Measurements from ENCODE around the gene CNOT11. TPM values are rescaled to one million over a fixed set of nuclear protein-coding genes. Genes with fewer than 3 reads are reported as not detected.
"Not testable (repeated sequence)": the region's sequence is repeated elsewhere in the genome, so short reads cannot be mapped to it uniquely, and the experiment has no call there.

CNOT11 gene
- polyA plus RNA-seq, 1 donor (not counting 4 experiments of a cell fraction or from before 2014, with no cell fraction given), result 83.1 TPM

DNA sequence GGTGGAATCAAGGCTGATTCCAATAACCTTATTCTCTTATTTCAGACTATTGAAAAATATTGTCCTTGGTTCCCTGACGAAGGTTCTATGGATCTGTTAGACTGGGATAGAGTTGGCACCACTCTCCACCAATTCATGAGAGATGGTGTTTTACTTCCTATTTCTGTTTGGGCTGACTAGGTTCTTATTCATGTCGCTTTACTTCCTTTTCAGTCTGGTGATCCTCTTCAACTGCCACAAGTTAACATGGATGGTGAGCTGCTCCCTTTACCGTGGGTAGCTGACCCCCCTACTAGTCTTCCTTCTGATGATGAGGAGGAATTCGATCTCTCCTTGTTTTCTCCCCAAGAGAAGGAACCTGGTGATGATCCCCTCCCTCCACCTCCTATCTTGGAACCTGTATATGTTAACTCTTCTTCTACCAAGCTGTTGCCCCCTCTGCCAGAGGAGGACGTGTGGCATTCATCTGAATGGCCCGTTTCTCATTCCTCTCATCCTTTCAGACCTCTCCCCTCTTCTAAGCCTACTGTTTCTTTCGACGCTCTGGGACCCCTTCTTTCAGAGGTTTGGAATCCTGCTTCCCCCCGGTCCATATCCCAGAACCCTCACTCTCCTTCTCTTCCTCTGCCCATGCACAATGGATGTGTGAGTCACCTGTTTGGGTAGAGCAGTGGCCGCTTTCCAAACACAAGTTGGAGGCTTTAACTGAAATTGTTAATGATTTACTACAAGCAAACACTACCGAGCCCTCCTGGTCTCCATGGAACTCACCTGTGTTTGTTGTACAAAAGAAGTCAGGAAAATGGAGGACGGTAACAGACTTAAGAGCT, 13.5 kb upstream of the CNOT11 start:
- Histone ChIP-seq H3K36me3 (ENCODE audit: control insufficient read depth in 2 of 2, extremely low read depth in 1 of 2, insufficient read depth in 2 of 2, low read length in 2 of 2) (no peaks in the 10 kb centered on the region), H3K4me3 (ENCODE audit: control insufficient read depth in 2 of 3, extremely low read depth in 1 of 3, insufficient read depth in 2 of 3, low read depth in 1 of 3, low read length in 3 of 3) (no peak overlapping the region), H3K9me1 (ENCODE audit: control insufficient read depth, extremely low read depth, insufficient read depth, low read length) (no peaks in the 10 kb centered on the region), H3K4me1 (ENCODE audit: control insufficient read depth, extremely low read depth, insufficient read depth, low read length) (no peaks in the 10 kb centered on the region), H3K4me2 (ENCODE audit: control insufficient read depth, extremely low read depth, insufficient read depth, low read depth, low read length) (no peak overlapping the region), H3K9me3 (ENCODE audit: control insufficient read depth, low read depth, low read length) (no peaks in the 10 kb centered on the region), H2AFZ (ENCODE audit: control insufficient read depth, low read length) (no peak overlapping the region), H4K20me1 (ENCODE audit: control insufficient read depth, extremely low read depth, insufficient read depth, low read length) (no peaks in the 10 kb centered on the region), H3K27me3 (ENCODE audit: control insufficient read depth, extremely low read depth, insufficient read depth, low read length) (no peaks in the 10 kb centered on the region), H3K27ac (ENCODE audit: control insufficient read depth, insufficient read depth, low read length) (no peak overlapping the region), H3K9ac (ENCODE audit: control insufficient read depth, extremely low read depth, insufficient read depth, low read length) (no peak overlapping the region), H3K79me2 (ENCODE audit: control insufficient read depth, insufficient read depth, low read length) (no peaks in the 10 kb centered on the region)
- DNase-seq (ENCODE audit: low read depth, low spot score) (no peak), FAIRE-seq (no peak)
- dilution Hi-C loops (cut with MboI; ENCODE audit: extremely low pct_ligation_motif_present, low sequenced_read_pairs), result no loop called here
- no peak for TF ChIP-seq EZH2 (IDR thresholded peaks at IDR 0.05; ENCODE audit: low read length)
- TF ChIP-seq, protein P1, sequence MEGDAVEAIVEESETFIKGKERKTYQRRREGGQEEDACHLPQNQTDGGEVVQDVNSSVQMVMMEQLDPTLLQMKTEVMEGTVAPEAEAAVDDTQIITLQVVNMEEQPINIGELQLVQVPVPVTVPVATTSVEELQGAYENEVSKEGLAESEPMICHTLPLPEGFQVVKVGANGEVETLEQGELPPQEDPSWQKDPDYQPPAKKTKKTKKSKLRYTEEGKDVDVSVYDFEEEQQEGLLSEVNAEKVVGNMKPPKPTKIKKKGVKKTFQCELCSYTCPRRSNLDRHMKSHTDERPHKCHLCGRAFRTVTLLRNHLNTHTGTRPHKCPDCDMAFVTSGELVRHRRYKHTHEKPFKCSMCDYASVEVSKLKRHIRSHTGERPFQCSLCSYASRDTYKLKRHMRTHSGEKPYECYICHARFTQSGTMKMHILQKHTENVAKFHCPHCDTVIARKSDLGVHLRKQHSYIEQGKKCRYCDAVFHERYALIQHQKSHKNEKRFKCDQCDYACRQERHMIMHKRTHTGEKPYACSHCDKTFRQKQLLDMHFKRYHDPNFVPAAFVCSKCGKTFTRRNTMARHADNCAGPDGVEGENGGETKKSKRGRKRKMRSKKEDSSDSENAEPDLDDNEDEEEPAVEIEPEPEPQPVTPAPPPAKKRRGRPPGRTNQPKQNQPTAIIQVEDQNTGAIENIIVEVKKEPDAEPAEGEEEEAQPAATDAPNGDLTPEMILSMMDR (optimal IDR thresholded peaks at IDR 0.05 in 1 of 3, IDR thresholded peaks at IDR 0.05 in 1 of 3, conservative IDR thresholded peaks at IDR 0.05 in 1 of 3; ENCODE audit: extremely low read depth in 1 of 3, insufficient read depth in 2 of 3, low read length in 3 of 3), result no peak

DNA sequence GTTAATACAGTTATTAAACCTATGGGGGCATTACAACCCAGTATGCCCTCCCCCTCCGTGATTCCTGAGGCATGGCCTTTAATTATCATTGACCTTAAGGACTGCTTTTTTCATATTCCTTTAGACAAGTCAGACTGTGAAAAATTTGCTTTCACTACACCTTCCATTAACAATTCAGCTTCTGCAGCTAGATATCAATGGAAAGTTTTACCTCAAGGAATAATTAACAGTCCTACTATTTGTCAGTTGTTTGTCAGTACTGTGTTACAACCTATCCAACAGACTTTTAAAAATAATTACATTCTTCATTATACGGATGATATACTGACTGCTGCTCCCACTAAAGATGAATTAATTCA, 12.9 kb upstream of the CNOT11 start:
- dilution Hi-C loops (cut with MboI; ENCODE audit: extremely low pct_ligation_motif_present, low sequenced_read_pairs); H4K20me1 ChIP-seq (ENCODE audit: control insufficient read depth, extremely low read depth, insufficient read depth, low read length); H3K9ac ChIP-seq (ENCODE audit: control insufficient read depth, extremely low read depth, insufficient read depth, low read length); H3K4me2 ChIP-seq (ENCODE audit: control insufficient read depth, extremely low read depth, insufficient read depth, low read depth, low read length); DNase-seq (ENCODE audit: low read depth, low spot score); H3K79me2 ChIP-seq (ENCODE audit: control insufficient read depth, insufficient read depth, low read length); H3K27me3 ChIP-seq (ENCODE audit: control insufficient read depth, extremely low read depth, insufficient read depth, low read length); FAIRE-seq; H3K4me3 ChIP-seq (ENCODE audit: control insufficient read depth in 2 of 3, extremely low read depth in 1 of 3, insufficient read depth in 2 of 3, low read depth in 1 of 3, low read length in 3 of 3); H2AFZ ChIP-seq (ENCODE audit: control insufficient read depth, low read length); H3K4me1 ChIP-seq (ENCODE audit: control insufficient read depth, extremely low read depth, insufficient read depth, low read length); H3K36me3 ChIP-seq (ENCODE audit: control insufficient read depth in 2 of 2, extremely low read depth in 1 of 2, insufficient read depth in 2 of 2, low read length in 2 of 2); H3K27ac ChIP-seq (ENCODE audit: control insufficient read depth, insufficient read depth, low read length); H3K9me3 ChIP-seq (ENCODE audit: control insufficient read depth, low read depth, low read length); H3K9me1 ChIP-seq (ENCODE audit: control insufficient read depth, extremely low read depth, insufficient read depth, low read length): not testable (repeated sequence)

DNA sequence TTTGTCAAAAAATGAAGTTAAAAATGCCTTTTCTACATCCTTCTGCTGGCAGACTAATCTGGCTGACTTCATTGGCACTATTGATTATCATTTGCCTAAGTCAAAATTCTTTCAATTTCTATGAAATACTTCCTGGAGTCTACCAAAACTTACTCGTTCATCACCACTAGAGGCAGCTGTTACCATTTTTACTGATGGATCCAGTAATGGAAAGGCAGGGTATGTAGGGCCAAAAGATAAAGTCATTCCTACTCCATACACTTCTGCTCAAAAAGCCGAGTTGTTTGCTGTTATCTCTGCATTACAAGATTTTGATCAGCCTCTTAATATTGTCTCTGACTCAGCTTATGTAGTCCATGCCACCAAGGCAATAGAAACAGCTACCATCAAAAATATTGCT, 12.0 kb upstream of the CNOT11 start:
- H3K4me2 ChIP-seq (ENCODE audit: control insufficient read depth, extremely low read depth, insufficient read depth, low read depth, low read length); H3K79me2 ChIP-seq (ENCODE audit: control insufficient read depth, insufficient read depth, low read length); H3K9ac ChIP-seq (ENCODE audit: control insufficient read depth, extremely low read depth, insufficient read depth, low read length); dilution Hi-C loops (cut with MboI; ENCODE audit: extremely low pct_ligation_motif_present, low sequenced_read_pairs); H3K27ac ChIP-seq (ENCODE audit: control insufficient read depth, insufficient read depth, low read length); H3K4me3 ChIP-seq (ENCODE audit: control insufficient read depth in 2 of 3, extremely low read depth in 1 of 3, insufficient read depth in 2 of 3, low read depth in 1 of 3, low read length in 3 of 3); DNase-seq (ENCODE audit: low read depth, low spot score); H2AFZ ChIP-seq (ENCODE audit: control insufficient read depth, low read length); H3K36me3 ChIP-seq (ENCODE audit: control insufficient read depth in 2 of 2, extremely low read depth in 1 of 2, insufficient read depth in 2 of 2, low read length in 2 of 2); H3K9me1 ChIP-seq (ENCODE audit: control insufficient read depth, extremely low read depth, insufficient read depth, low read length); H3K27me3 ChIP-seq (ENCODE audit: control insufficient read depth, extremely low read depth, insufficient read depth, low read length); H3K4me1 ChIP-seq (ENCODE audit: control insufficient read depth, extremely low read depth, insufficient read depth, low read length); FAIRE-seq; H3K9me3 ChIP-seq (ENCODE audit: control insufficient read depth, low read depth, low read length); H4K20me1 ChIP-seq (ENCODE audit: control insufficient read depth, extremely low read depth, insufficient read depth, low read length): not testable (repeated sequence)
- TF ChIP-seq, protein P1 (optimal IDR thresholded peaks at IDR 0.05 in 1 of 3, IDR thresholded peaks at IDR 0.05 in 1 of 3, conservative IDR thresholded peaks at IDR 0.05 in 1 of 3; ENCODE audit: extremely low read depth in 1 of 3, insufficient read depth in 2 of 3, low read length in 3 of 3), result peak in 2 of 3 experiments; percentile 41 to 42

Data from keratinocyte (primary cell).